Measurements from ENCODE around the gene TAC3.

TAC3 gene

DNA sequence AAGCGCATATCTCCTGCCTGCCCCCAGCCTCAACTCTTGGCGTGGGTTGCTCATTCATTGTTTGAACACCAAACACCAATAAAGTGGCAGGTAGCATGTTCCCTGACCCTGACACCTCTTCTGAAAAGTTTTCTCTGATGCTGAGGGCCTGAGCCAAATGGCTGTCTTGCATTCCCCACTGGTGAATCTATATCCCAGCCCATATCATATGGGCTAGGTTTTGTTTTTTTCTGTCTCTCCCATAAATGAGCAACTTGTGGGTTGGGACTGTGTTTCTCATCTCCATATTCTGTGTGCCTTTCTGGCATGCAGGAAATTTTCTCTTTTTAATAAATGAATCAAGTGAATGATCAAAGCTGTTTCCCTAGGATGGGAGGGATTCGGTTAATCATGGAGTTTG, 28.6 kb upstream of the TAC3 start:
- no peak overlapping the region for H3K4me3 ChIP-seq (ENCODE audit: low read depth, low read length)
- DNase-seq (ENCODE audit: low read depth) = no peak
- TF ChIP-seq, protein P1, sequence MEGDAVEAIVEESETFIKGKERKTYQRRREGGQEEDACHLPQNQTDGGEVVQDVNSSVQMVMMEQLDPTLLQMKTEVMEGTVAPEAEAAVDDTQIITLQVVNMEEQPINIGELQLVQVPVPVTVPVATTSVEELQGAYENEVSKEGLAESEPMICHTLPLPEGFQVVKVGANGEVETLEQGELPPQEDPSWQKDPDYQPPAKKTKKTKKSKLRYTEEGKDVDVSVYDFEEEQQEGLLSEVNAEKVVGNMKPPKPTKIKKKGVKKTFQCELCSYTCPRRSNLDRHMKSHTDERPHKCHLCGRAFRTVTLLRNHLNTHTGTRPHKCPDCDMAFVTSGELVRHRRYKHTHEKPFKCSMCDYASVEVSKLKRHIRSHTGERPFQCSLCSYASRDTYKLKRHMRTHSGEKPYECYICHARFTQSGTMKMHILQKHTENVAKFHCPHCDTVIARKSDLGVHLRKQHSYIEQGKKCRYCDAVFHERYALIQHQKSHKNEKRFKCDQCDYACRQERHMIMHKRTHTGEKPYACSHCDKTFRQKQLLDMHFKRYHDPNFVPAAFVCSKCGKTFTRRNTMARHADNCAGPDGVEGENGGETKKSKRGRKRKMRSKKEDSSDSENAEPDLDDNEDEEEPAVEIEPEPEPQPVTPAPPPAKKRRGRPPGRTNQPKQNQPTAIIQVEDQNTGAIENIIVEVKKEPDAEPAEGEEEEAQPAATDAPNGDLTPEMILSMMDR (conservative IDR thresholded peaks at IDR 0.05; ENCODE audit: low read depth, low read length) = no peak

DNA sequence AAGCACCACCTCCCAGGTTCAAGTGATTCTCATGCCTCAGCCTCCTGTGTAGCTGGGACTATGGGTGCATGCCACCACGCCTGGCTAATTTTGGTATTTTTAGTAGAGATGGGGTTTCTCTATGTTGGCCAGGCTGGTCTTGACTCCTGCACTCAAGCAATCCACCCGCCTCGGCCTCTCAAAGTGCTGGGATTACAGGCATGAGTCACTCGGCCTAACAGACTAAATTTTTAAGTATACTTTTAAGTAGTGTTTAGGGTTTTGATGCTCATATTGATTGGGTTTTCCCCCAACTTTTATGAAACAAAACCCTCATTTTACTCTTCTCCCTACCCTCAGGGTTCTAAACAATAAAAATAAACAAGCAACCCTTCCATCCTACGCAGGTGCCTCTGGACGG, 28.1 kb upstream of the TAC3 start:
- H3K4me3 ChIP-seq (ENCODE audit: low read depth, low read length) = no peak overlapping the region
- TF ChIP-seq, protein P1 (conservative IDR thresholded peaks at IDR 0.05; ENCODE audit: low read depth, low read length) = no peak
- DNase-seq (ENCODE audit: low read depth) = no peak

DNA sequence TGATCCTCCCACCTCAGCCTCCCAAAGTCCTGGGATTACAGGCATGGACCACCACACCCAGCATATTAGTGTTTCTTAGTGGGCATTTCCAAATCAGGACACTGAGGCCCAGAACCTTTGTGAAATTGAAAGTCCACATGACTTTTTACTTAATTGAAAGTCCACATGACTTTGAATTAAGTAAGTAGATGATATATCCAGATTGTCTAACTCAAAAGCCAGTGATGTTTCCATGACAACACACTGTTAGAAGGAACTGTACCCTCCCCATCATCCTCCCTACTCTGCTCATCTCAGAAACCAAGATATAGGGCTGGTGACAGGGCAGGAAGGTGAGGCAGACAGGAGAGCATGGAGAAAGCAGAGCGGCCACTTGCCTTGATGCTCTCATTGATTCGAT, 26.4 kb upstream of the TAC3 start:
- TF ChIP-seq, protein P1 (conservative IDR thresholded peaks at IDR 0.05; ENCODE audit: low read depth, low read length) = no peak
- no peak for DNase-seq (ENCODE audit: low read depth)
- no peak overlapping the region for H3K4me3 ChIP-seq (ENCODE audit: low read depth, low read length)

DNA sequence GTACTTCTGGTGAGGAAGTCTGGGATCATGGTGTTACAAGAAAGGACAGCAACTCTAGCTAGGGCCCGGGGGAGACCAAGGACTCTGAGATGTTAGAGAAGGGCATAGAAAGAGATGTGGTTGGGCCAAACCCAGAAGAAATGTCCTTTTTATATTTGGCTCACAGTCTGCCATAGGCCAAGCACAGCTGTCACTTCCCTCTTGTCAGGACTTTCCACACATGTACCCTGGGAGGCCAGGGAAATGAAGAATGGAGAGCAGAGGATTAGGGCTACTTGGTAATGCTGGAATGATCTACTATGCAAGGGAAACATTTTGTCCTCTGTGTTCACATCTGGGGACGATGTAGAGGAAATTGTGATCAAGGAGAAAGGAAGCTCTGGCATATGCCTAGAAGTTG, 24.4 kb upstream of the TAC3 start:
- H3K4me3 ChIP-seq (ENCODE audit: low read depth, low read length) = no peak overlapping the region
- DNase-seq (ENCODE audit: low read depth) = no peak
- TF ChIP-seq, protein P1 (conservative IDR thresholded peaks at IDR 0.05; ENCODE audit: low read depth, low read length) = no peak

DNA sequence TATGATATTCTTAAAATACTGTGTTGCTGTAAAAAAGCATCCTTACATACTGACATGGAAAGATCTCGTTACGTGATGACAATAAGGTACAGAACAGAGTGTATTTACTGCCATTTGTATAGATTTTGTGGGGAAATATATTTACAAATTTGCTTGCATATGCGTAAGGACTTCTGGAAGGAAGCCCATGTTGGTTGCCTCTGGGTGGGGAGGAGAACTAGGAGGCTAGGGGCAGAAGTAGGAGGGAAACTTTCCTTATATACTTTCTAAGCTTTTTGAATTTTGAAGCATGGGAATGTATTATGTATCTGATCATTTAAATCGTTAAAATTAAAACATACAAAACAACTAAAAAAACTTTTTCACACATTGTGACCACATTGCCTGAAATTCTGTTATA, 23.9 kb upstream of the TAC3 start:
- TF ChIP-seq, protein P1 (conservative IDR thresholded peaks at IDR 0.05; ENCODE audit: low read depth, low read length) = no peak
- no peak overlapping the region for H3K4me3 ChIP-seq (ENCODE audit: low read depth, low read length)
- no peak for DNase-seq (ENCODE audit: low read depth)

DNA sequence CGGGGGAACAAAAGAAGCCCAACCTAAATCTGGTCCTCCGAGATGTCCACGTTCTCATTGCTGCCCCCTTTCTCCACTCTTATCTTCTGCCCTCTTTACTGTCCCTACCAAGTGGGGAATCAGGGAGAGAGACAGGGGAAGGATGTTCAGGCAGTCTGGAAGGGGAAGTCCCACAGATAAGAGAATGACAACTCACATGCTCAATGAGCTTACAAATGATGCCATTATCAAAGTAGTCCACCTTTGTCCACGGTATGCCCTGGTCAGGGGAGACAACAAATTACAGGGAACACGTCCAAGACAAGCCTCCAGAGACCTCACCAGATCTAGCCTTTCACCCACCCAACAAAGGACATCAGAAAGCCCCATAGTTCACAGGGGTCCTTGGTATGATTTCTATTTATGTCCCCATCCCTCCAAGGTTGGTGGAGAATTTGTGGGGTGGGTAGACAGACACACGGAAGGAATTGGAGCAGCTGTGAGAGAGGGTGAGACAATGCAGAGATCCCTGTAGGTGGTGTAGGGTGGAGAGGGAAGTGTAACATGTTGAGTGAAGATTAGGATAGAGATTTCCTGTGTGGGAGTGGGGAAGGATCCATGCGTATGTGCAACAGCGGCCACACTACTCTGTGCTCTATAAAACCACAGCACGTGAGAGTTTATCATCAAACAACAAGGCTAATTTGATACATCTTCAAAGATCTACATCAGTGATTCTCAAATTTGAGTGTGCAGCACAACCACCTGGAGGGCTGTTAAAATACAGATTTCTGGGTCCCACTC, 22.9 kb upstream of the TAC3 start:
- no peak overlapping the region for H3K4me3 ChIP-seq (ENCODE audit: low read depth, low read length)
- DNase-seq (ENCODE audit: low read depth) = no peak
- TF ChIP-seq, protein P1 (conservative IDR thresholded peaks at IDR 0.05; ENCODE audit: low read depth, low read length) = no peak

DNA sequence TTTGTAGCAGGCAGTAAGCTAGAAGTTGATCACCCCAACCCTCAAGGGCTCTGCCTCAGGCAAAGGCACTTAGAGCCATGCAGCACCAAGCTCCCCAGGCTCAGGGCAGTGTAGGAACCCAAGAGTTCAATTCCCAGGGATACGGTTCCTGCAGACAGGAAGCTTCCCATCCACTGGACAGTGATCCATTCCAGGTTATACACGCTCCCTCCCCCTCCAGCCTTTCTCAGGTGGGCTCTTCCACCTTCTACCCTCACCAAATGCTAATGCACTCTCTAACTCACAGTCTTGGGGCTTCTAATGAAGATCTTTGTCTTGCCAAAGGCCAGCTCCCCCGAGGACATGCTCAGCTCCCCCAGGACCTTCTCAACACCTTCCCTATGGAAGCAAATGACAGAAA, 20.9 kb upstream of the TAC3 start:
- TF ChIP-seq, protein P1 (conservative IDR thresholded peaks at IDR 0.05; ENCODE audit: low read depth, low read length) = no peak
- DNase-seq (ENCODE audit: low read depth) = no peak
- no peak overlapping the region for H3K4me3 ChIP-seq (ENCODE audit: low read depth, low read length)

Measured in choroid plexus epithelial cell (primary cell).